HEK293T (cell line): Measurements from ENCODE around the gene ATG2A.

Experiments used
- CTCF ChIA-PET: fragments of 350-600 bp; formaldehyde crosslinking; extraction: SDS; loops from one replicate; lab custom pipeline; 2021; ENCODE audit warnings: antibody characterized with exemption, inconsistent platforms; lab: Yijun Ruan, JAX
- POLR2A ChIA-PET: fragments of 350-600 bp; formaldehyde crosslinking; extraction: SDS; loops from one replicate; lab custom pipeline; 2020; ENCODE audit warnings: antibody characterized with exemption, inconsistent platforms; lab: Yijun Ruan, JAX
- DNase-seq: peaks from one replicate; pipeline ENCODE4 v3.0.0; 2012; ENCODE audit warnings: mixed read lengths; ENCODE audit errors: extremely low spot score
- ARNT ChIP-seq: fragments of 450-650 bp; IDR thresholded peaks from 2 replicates; pipeline ENCODE4 v1.6.1; 2017; ENCODE audit warnings: mild to moderate bottlenecking
- BHLHE40 ChIP-seq: fragments of 450-650 bp; IDR thresholded peaks from 2 replicates; pipeline ENCODE4 v1.6.1; 2016; ENCODE audit warnings: mild to moderate bottlenecking, moderate library complexity, borderline replicate concordance
- CTBP1 ChIP-seq: fragments of 450-650 bp; IDR thresholded peaks from 2 replicates; pipeline ENCODE4 v1.6.1; 2016; ENCODE audit warnings: borderline replicate concordance
- ELF4 ChIP-seq: fragments of 450-650 bp; IDR thresholded peaks from 2 replicates; pipeline ENCODE4 v1.6.1; 2017; ENCODE audit warnings: antibody characterized with exemption
- FOXA1 ChIP-seq: fragments of 450-650 bp; IDR thresholded peaks from 2 replicates; pipeline ENCODE4 v1.6.1; 2016; ENCODE audit warnings: mild to moderate bottlenecking
- FOXK2 ChIP-seq: fragments of 450-650 bp; IDR thresholded peaks from 2 replicates; pipeline ENCODE4 v1.6.1; 2016; ENCODE audit warnings: mild to moderate bottlenecking
- FOXM1 ChIP-seq: fragments of 450-650 bp; IDR thresholded peaks from 2 replicates; pipeline ENCODE4 v1.6.1; 2017; ENCODE audit warnings: mild to moderate bottlenecking, borderline replicate concordance
- HDGF ChIP-seq: fragments of 450-650 bp; IDR thresholded peaks from 2 replicates; pipeline ENCODE4 v1.6.1; 2017; ENCODE audit warnings: antibody characterized with exemption, borderline replicate concordance
- L3MBTL2 ChIP-seq: fragments of 450-650 bp; conservative IDR thresholded peaks from 2 replicates; pipeline ENCODE4 v1.6.1; 2016; ENCODE audit warnings: mild to moderate bottlenecking
- LEF1 ChIP-seq: fragments of 450-650 bp; IDR thresholded peaks from 2 replicates; pipeline ENCODE4 v1.6.1; 2017; ENCODE audit warnings: mild to moderate bottlenecking, borderline replicate concordance
- NFRKB ChIP-seq: fragments of 450-650 bp; IDR thresholded peaks from 2 replicates; pipeline ENCODE4 v1.6.1; 2016; ENCODE audit warnings: mild to moderate bottlenecking, moderate library complexity
- PKNOX1 ChIP-seq: fragments of 450-650 bp; IDR thresholded peaks from 2 replicates; pipeline ENCODE4 v1.6.1; 2016
- SP1 ChIP-seq: fragments of 450-650 bp; IDR thresholded peaks from 2 replicates; pipeline ENCODE4 v1.6.1; 2017
- SUZ12 ChIP-seq: fragments of 450-650 bp; IDR thresholded peaks from 2 replicates; pipeline ENCODE4 v1.6.1; 2016; ENCODE audit warnings: mild to moderate bottlenecking
- TARDBP ChIP-seq: fragments of 450-650 bp; IDR thresholded peaks from 2 replicates; pipeline ENCODE4 v1.6.1; 2016
- ZNF384 ChIP-seq: fragments of 450-650 bp; IDR thresholded peaks from 2 replicates; pipeline ENCODE4 v1.6.1; 2016

The ATG2A gene

GRCh38 chr11:64921384-64921783 lies 4.4 kb upstream of the ATG2A start:
- TF ChIP-seq CTBP1 (no peak), FOXA1 (no peak), SUZ12 (no peak), TARDBP (no peak)
- CTCF ChIA-PET = no interaction called here
- POLR2A ChIA-PET = no interaction called here
- DNase-seq = no peak

GRCh38 chr11:64920124-64920523 lies 3.1 kb upstream of the ATG2A start:
- TF ChIP-seq FOXM1 = no peak
- ChIA-PET CTCF (no interaction called here), POLR2A (no interaction called here)
- DNase-seq = no peak

- TF ChIP-seq BHLHE40 = no peak
- TF ChIP-seq FOXM1 = no peak
- no peak for TF ChIP-seq SP1
- no peak for TF ChIP-seq ELF4
- no peak for TF ChIP-seq ZNF384
- TF ChIP-seq LEF1 = no peak
- no peak for TF ChIP-seq FOXA1
- no peak for TF ChIP-seq ARNT
- POLR2A ChIA-PET = interaction anchor here (1.7 kb wide), 1 partner anchor 202 kb away, joined by 5 read pairs; the partner anchor contains the start of genes FAU and MRPL49
- CTCF ChIA-PET = no interaction called here
- no peak for DNase-seq
These were observed 2.6 kb upstream of the ATG2A start for GRCh38 chr11:64919627-64920026.

- CTCF ChIA-PET = interaction anchor here (1.2 to 1.4 kb wide), 2 partner anchors 27 to 79 kb away, joined by 3 read pairs; partner anchors contain the start of gene BATF2
- POLR2A ChIA-PET = interaction anchor here (0.6 to 1.7 kb wide), 4 partner anchors 16 to 204 kb away, joined by 3 to 5 read pairs (median 4); partner anchors contain the start of genes FAU and MRPL49
- DNase-seq = no peak
These were observed 1.0 kb upstream of the ATG2A start for GRCh38 chr11:64918017-64918416.

GRCh38 chr11:64917663-64917995 lies 620 bp upstream of the ATG2A start:
- POLR2A ChIA-PET = interaction anchor here (0.6 to 1.7 kb wide), 4 partner anchors 17 to 204 kb away, joined by 3 to 5 read pairs (median 4); partner anchors contain the start of genes FAU and MRPL49
- DNase-seq = no peak
- CTCF ChIA-PET = interaction anchor here (1.2 to 1.4 kb wide), 2 partner anchors 27 to 79 kb away, joined by 3 read pairs; partner anchors contain the start of gene BATF2
- TF ChIP-seq ZNF384 = no peak
- no peak for TF ChIP-seq FOXK2
- TF ChIP-seq SUZ12 = no peak
- no peak for TF ChIP-seq LEF1
- TF ChIP-seq L3MBTL2 = no peak
- no peak for TF ChIP-seq FOXM1
- TF ChIP-seq TARDBP = no peak
- TF ChIP-seq ARNT = no peak
- no peak for TF ChIP-seq HDGF
- TF ChIP-seq NFRKB = no peak
- TF ChIP-seq ELF4 = no peak
- no peak for TF ChIP-seq PKNOX1
- TF ChIP-seq SP1 = no peak
- TF ChIP-seq BHLHE40 = no peak
- no peak for TF ChIP-seq FOXA1

More at GRCh38 chr11:64918017-64918416, 1.0 kb upstream of the ATG2A start:
- TF ChIP-seq NFRKB = no peak
- no peak for TF ChIP-seq ZNF384
- no peak for TF ChIP-seq FOXA1
- no peak for TF ChIP-seq LEF1
- no peak for TF ChIP-seq ELF4
- TF ChIP-seq CTBP1 = no peak
- no peak; the same call in 1 of the 2 replicates for TF ChIP-seq L3MBTL2
- no peak for TF ChIP-seq HDGF

- ChIA-PET POLR2A (interaction anchor here (0.7 kb wide), 1 partner anchor 20 kb away, joined by 5 read pairs; the partner anchor contains the start of gene GPHA2), CTCF (no interaction called here)
- peak; percentile 27 for DNase-seq
- TF ChIP-seq SP1 (no peak), ELF4 (no peak), PKNOX1 (no peak), FOXK2 (no peak), FOXM1 (no peak), TARDBP (no peak), HDGF (no peak), BHLHE40 (no peak), NFRKB (no peak), L3MBTL2 (no peak), FOXA1 (no peak), CTBP1 (no peak), LEF1 (no peak)
These were observed 802 bp downstream of the ATG2A start for GRCh38 chr11:64916040-64916774.

- no peak for TF ChIP-seq FOXA1
- no peak for TF ChIP-seq HDGF
- TF ChIP-seq ARNT = no peak
- TF ChIP-seq FOXM1 = no peak
- no peak for TF ChIP-seq LEF1
- TF ChIP-seq BHLHE40 = no peak
- no peak for TF ChIP-seq ZNF384
- TF ChIP-seq L3MBTL2 = no peak
- TF ChIP-seq PKNOX1 = no peak
- no peak for TF ChIP-seq NFRKB
- TF ChIP-seq FOXK2 = no peak
- TF ChIP-seq ELF4 = no peak
- no peak for TF ChIP-seq TARDBP
- TF ChIP-seq CTBP1 = no peak
- TF ChIP-seq SUZ12 = no peak
- ChIA-PET POLR2A (no interaction called here), CTCF (no interaction called here)
- DNase-seq = no peak
These were observed 1.6 kb downstream of the ATG2A start for GRCh38 chr11:64915376-64915887.
